ENCODE measurements around the gene NAA38.

Gene NAA38

GRCh38 chr17:7842380-7843256 lies 14.7 kb downstream of the NAA38 start:
- Histone ChIP-seq H3K4me3 (peak overlapping the region; percentile 64 to 84), H3K4me1 (peaks cover 4 to 63% (median 41%) of the 10 kb centered on the region in 4 donors), H3K27me3 (no peaks in the 10 kb centered on the region), H3K9me3 (no peaks in the 10 kb centered on the region), H3K27ac (peak overlapping the region; percentile 89 to 95), H3K36me3 (peaks cover 19 to 22% (median 21%) of the 10 kb centered on the region in 3 donors)
- peak; percentile 87 to 90 for DNase-seq
- intact Hi-C loops (cut with DNase I; ENCODE audit: low total_unique reads), result loop anchor here (10.0 kb wide), 1 partner anchor 312 kb away; the partner anchor contains the start of gene PER1
- no peak for TF ChIP-seq CTCF (IDR thresholded peaks at IDR 0.05)

GRCh38 chr17:7841915-7842379 lies 15.4 kb downstream of the NAA38 start:
- no peak for TF ChIP-seq CTCF (IDR thresholded peaks at IDR 0.05)
- Histone ChIP-seq H3K4me3 (peak overlapping the region; percentile 64 to 84), H3K4me1 (peaks cover 4 to 70% (median 47%) of the 10 kb centered on the region in 4 donors), H3K27me3 (no peaks in the 10 kb centered on the region), H3K27ac (peak overlapping the region; percentile 89 to 95), H3K9me3 (no peaks in the 10 kb centered on the region), H3K36me3 (peaks cover 13 to 15% (median 14%) of the 10 kb centered on the region in 3 donors)
- intact Hi-C loops (cut with DNase I; ENCODE audit: low total_unique reads), result loop anchor here (10.0 kb wide), 1 partner anchor 313 kb away; the partner anchor contains the start of gene PER1
- DNase-seq, result peak; percentile 86 to 96

GRCh38 chr17:7841396-7841914 lies 15.9 kb downstream of the NAA38 start:
- Histone ChIP-seq H3K27me3 (no peaks in the 10 kb centered on the region), H3K4me3 (peak overlapping the region; percentile 64 to 84), H3K4me1 (peaks cover 4 to 75% (median 52%) of the 10 kb centered on the region in 4 donors), H3K9me3 (no peaks in the 10 kb centered on the region), H3K27ac (peak overlapping the region; percentile 89 to 95), H3K36me3 (peaks cover 9 to 10% (median 9%) of the 10 kb centered on the region in 3 donors)
- peak; percentile 92 to 97 for DNase-seq
- intact Hi-C loops (cut with DNase I; ENCODE audit: low total_unique reads), result loop anchor here (10.0 kb wide), 1 partner anchor 313 kb away; the partner anchor contains the start of gene PER1
- no peak for TF ChIP-seq CTCF (IDR thresholded peaks at IDR 0.05)

- Histone ChIP-seq H3K4me1 (peaks cover 4 to 75% (median 55%) of the 10 kb centered on the region in 4 donors), H3K4me3 (peak overlapping the region in 1 of 2 donors; percentile 64), H3K9me3 (no peaks in the 10 kb centered on the region), H3K27ac (peak overlapping the region; percentile 89 to 95), H3K36me3 (peaks cover 3 to 4% (median 4%) of the 10 kb centered on the region in 3 donors), H3K27me3 (no peaks in the 10 kb centered on the region)
- DNase-seq, result peak in 1 of 2 donors; percentile 5
- intact Hi-C loops (cut with DNase I; ENCODE audit: low total_unique reads), result loop anchor here (10.0 kb wide), 1 partner anchor 314 kb away; the partner anchor contains the start of gene PER1
- no peak for TF ChIP-seq CTCF (IDR thresholded peaks at IDR 0.05)
Observed at GRCh38 chr17:7840875-7841274, 16.5 kb downstream of the NAA38 start.

GRCh38 chr17:7840441-7840840 lies 16.9 kb downstream of the NAA38 start:
- no peak for TF ChIP-seq CTCF (IDR thresholded peaks at IDR 0.05)
- peaks cover 0 to under 1% (median 0%) of the 10 kb centered on the region in 3 donors for H3K36me3 ChIP-seq
- no peak for DNase-seq
- H3K9me3 ChIP-seq, result no peaks in the 10 kb centered on the region
- H3K27me3 ChIP-seq, result no peaks in the 10 kb centered on the region
- no peak overlapping the region for H3K4me3 ChIP-seq
- H3K4me1 ChIP-seq, result peaks cover 4 to 72% (median 51%) of the 10 kb centered on the region in 4 donors
- peak overlapping the region; percentile 89 to 95 for H3K27ac ChIP-seq
- intact Hi-C loops (cut with DNase I; ENCODE audit: low total_unique reads), result loop anchor here (10.0 kb wide), 1 partner anchor 314 kb away; the partner anchor contains the start of gene PER1

Measured in tibial artery (tissue), 4 donors.